GM12874 (cell line): ENCODE measurements around the gene MID1IP1.

Experiments
- CTCF ChIP-seq: IDR thresholded peaks from 2 replicates; pipeline ENCODE4 v1.5.1; 2011; ENCODE audit warnings: low read depth, mild to moderate bottlenecking, control low read depth, low read length, moderate library complexity; ENCODE audit not compliant: insufficient read depth

The MID1IP1 gene

GRCh38 chrX:38817004-38817703, 15.9 kb downstream of the MID1IP1 start:
- TF ChIP-seq CTCF, result no peak

GRCh38 chrX:38819163-38819562, 17.9 kb downstream of the MID1IP1 start:
- no peak for TF ChIP-seq CTCF

- no peak for TF ChIP-seq CTCF
Measured at GRCh38 chrX:38819709-38820108, 18.4 kb downstream of the MID1IP1 start.

GRCh38 chrX:38820751-38821150, 19.5 kb downstream of the MID1IP1 start:
- no peak for TF ChIP-seq CTCF

GRCh38 chrX:38824176-38824575, 22.9 kb downstream of the MID1IP1 start:
- no peak for TF ChIP-seq CTCF

GRCh38 chrX:38831949-38832348, 30.7 kb downstream of the MID1IP1 start:
- no peak for TF ChIP-seq CTCF

- TF ChIP-seq CTCF, result no peak
Measured at GRCh38 chrX:38837389-38837788, 36.1 kb downstream of the MID1IP1 start.
